ENCODE results near the gene THRA. TPM values are rescaled to one million over a fixed set of nuclear protein-coding genes. Genes with fewer than 3 reads are reported as not detected.

Gene THRA
- polyA plus RNA-seq, 1 donor (not counting 4 experiments of a cell fraction or from before 2014, with no cell fraction given): 4.5 TPM

- Histone ChIP-seq H3K9me1 (ENCODE audit: control insufficient read depth, extremely low read depth, insufficient read depth, low read length) (no peaks in the 10 kb centered on the region), H3K9ac (ENCODE audit: control insufficient read depth, extremely low read depth, insufficient read depth, low read length) (no peak overlapping the region), H3K27ac (ENCODE audit: control insufficient read depth, insufficient read depth, low read length) (no peak overlapping the region), H3K4me2 (ENCODE audit: control insufficient read depth, extremely low read depth, insufficient read depth, low read depth, low read length) (no peak overlapping the region), H4K20me1 (ENCODE audit: control insufficient read depth, extremely low read depth, insufficient read depth, low read length) (no peaks in the 10 kb centered on the region), H3K27me3 (ENCODE audit: control insufficient read depth, extremely low read depth, insufficient read depth, low read length) (no peaks in the 10 kb centered on the region), H3K9me3 (ENCODE audit: control insufficient read depth, low read depth, low read length) (no peaks in the 10 kb centered on the region), H3K4me1 (ENCODE audit: control insufficient read depth, extremely low read depth, insufficient read depth, low read length) (peaks cover 37% of the 10 kb centered on the region), H3K4me3 (ENCODE audit: control insufficient read depth in 2 of 3, extremely low read depth in 1 of 3, insufficient read depth in 2 of 3, low read depth in 1 of 3, low read length in 3 of 3) (no peak overlapping the region), H2AFZ (ENCODE audit: control insufficient read depth, low read length) (no peak overlapping the region), H3K79me2 (ENCODE audit: control insufficient read depth, insufficient read depth, low read length) (no peaks in the 10 kb centered on the region), H3K36me3 (ENCODE audit: control insufficient read depth in 2 of 2, extremely low read depth in 1 of 2, insufficient read depth in 2 of 2, low read length in 2 of 2) (no peaks in the 10 kb centered on the region)
- FAIRE-seq (no peak), DNase-seq (ENCODE audit: low read depth, low spot score) (no peak)
- TF ChIP-seq EZH2 (IDR thresholded peaks at IDR 0.05; ENCODE audit: low read length) (no peak), CTCF (optimal IDR thresholded peaks at IDR 0.05 in 1 of 3, IDR thresholded peaks at IDR 0.05 in 1 of 3, conservative IDR thresholded peaks at IDR 0.05 in 1 of 3; ENCODE audit: extremely low read depth in 1 of 3, insufficient read depth in 2 of 3, low read length in 3 of 3) (no peak)
- dilution Hi-C loops (cut with MboI; ENCODE audit: extremely low pct_ligation_motif_present, low sequenced_read_pairs): no loop called here
These were observed 12.1 kb downstream of the THRA start for GRCh38 chr17:40074871-40075200.

GRCh38 chr17:40075201-40075941 lies 12.6 kb downstream of the THRA start:
- Histone ChIP-seq H2AFZ (ENCODE audit: control insufficient read depth, low read length) (no peak overlapping the region), H3K4me2 (ENCODE audit: control insufficient read depth, extremely low read depth, insufficient read depth, low read depth, low read length) (peak overlapping the region; percentile 23), H3K27me3 (ENCODE audit: control insufficient read depth, extremely low read depth, insufficient read depth, low read length) (no peaks in the 10 kb centered on the region), H3K9ac (ENCODE audit: control insufficient read depth, extremely low read depth, insufficient read depth, low read length) (no peak overlapping the region), H3K9me3 (ENCODE audit: control insufficient read depth, low read depth, low read length) (no peaks in the 10 kb centered on the region), H3K4me1 (ENCODE audit: control insufficient read depth, extremely low read depth, insufficient read depth, low read length) (peaks cover 31% of the 10 kb centered on the region), H3K9me1 (ENCODE audit: control insufficient read depth, extremely low read depth, insufficient read depth, low read length) (no peaks in the 10 kb centered on the region), H3K4me3 (ENCODE audit: control insufficient read depth in 2 of 3, extremely low read depth in 1 of 3, insufficient read depth in 2 of 3, low read depth in 1 of 3, low read length in 3 of 3) (no peak overlapping the region), H4K20me1 (ENCODE audit: control insufficient read depth, extremely low read depth, insufficient read depth, low read length) (no peaks in the 10 kb centered on the region), H3K36me3 (ENCODE audit: control insufficient read depth in 2 of 2, extremely low read depth in 1 of 2, insufficient read depth in 2 of 2, low read length in 2 of 2) (no peaks in the 10 kb centered on the region), H3K79me2 (ENCODE audit: control insufficient read depth, insufficient read depth, low read length) (no peaks in the 10 kb centered on the region), H3K27ac (ENCODE audit: control insufficient read depth, insufficient read depth, low read length) (no peak overlapping the region)
- dilution Hi-C loops (cut with MboI; ENCODE audit: extremely low pct_ligation_motif_present, low sequenced_read_pairs): no loop called here
- TF ChIP-seq EZH2 (IDR thresholded peaks at IDR 0.05; ENCODE audit: low read length): no peak
- peak; percentile 76 to 92 (median 90) for TF ChIP-seq CTCF (optimal IDR thresholded peaks at IDR 0.05 in 1 of 3, IDR thresholded peaks at IDR 0.05 in 1 of 3, conservative IDR thresholded peaks at IDR 0.05 in 1 of 3; ENCODE audit: extremely low read depth in 1 of 3, insufficient read depth in 2 of 3, low read length in 3 of 3)
- DNase-seq (ENCODE audit: low read depth, low spot score) (no peak), FAIRE-seq (peak; percentile 63)
